ENCODE measurements around the gene TRIM26.
"Not testable (repeated sequence)": the region's sequence is repeated elsewhere in the genome, so short reads cannot be mapped to it uniquely, and the experiment has no call there.

TRIM26 gene

DNA sequence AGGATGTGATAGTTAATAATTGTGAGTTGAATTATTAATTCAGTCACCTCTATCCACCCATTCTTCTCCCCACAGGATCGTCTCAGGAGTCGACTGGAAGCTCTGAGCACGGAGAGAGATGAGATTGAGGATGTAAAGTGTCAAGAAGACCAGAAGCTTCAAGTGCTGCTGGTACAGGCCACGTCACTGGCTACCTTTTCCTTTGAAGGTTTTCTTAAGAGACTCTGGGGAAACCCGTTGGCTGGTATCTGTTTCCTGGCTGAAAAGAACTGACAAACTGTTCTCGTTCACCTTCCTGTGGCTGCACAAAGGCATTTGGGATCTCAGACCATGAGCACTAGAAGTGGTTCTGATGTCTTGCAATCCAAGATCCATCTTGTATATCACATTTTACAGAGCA is 46.1 kb downstream of the TRIM26 start:
- DNase-seq (ENCODE audit: extremely low read depth, insufficient read length): no peak
- no peak overlapping the region for H3K4me3 ChIP-seq (replicated peaks; ENCODE audit: low read depth, low read length)
- TF ChIP-seq, protein P1, sequence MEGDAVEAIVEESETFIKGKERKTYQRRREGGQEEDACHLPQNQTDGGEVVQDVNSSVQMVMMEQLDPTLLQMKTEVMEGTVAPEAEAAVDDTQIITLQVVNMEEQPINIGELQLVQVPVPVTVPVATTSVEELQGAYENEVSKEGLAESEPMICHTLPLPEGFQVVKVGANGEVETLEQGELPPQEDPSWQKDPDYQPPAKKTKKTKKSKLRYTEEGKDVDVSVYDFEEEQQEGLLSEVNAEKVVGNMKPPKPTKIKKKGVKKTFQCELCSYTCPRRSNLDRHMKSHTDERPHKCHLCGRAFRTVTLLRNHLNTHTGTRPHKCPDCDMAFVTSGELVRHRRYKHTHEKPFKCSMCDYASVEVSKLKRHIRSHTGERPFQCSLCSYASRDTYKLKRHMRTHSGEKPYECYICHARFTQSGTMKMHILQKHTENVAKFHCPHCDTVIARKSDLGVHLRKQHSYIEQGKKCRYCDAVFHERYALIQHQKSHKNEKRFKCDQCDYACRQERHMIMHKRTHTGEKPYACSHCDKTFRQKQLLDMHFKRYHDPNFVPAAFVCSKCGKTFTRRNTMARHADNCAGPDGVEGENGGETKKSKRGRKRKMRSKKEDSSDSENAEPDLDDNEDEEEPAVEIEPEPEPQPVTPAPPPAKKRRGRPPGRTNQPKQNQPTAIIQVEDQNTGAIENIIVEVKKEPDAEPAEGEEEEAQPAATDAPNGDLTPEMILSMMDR (IDR thresholded peaks at IDR 0.05; ENCODE audit: insufficient read depth, low read length, poor library complexity, severe bottlenecking): no peak
- H3K36me3 ChIP-seq (ENCODE audit: control insufficient read depth, insufficient read depth, low read length): no peaks in the 10 kb centered on the region
- H3K27me3 ChIP-seq (replicated peaks; ENCODE audit: control insufficient read depth, insufficient read depth, low read length): no peaks in the 10 kb centered on the region; the same call in none of the 2 replicates

DNA sequence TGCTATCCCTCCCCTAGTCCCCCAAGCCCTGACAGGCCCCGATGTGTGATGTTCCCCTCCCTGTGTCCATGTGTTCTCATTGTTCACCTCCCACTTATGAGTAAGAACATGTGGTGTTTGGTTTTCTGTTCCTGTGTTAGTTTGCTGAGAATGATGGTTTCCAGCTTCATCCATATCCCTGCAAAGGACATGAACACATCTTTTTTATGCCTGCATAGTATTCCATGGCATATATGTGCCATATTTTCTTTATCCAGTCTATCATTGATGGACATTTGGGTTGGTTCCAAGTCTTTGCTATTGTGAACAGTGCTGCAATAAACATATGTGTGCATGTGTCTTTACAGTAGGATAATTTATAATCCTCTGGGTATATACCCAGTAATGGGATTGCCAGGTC is 48.0 kb downstream of the TRIM26 start:
- not testable (repeated sequence) for H3K27me3 ChIP-seq (replicated peaks; ENCODE audit: control insufficient read depth, insufficient read depth, low read length); DNase-seq (ENCODE audit: extremely low read depth, insufficient read length); H3K36me3 ChIP-seq (ENCODE audit: control insufficient read depth, insufficient read depth, low read length); H3K4me3 ChIP-seq (replicated peaks; ENCODE audit: low read depth, low read length)

DNA sequence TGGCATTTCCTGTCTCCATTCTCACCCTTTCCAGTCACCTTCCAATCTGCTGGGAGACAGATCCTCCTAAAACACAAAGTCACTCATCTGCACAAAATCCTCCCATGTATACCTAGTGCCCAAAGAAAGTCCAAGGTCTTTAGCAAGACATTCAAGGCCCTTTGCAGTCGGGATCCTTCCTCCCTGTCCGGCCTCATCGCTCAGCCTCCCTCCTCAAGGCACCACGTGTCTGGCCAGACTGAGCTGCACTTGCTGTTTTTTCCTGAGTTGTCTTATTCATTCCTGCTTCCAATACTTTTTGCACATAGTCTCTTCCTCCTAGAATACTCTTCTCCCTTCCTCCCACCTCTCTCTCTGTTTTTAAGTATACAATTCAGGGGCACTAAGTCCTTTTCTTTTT is 48.5 kb downstream of the TRIM26 start:
- H3K27me3 ChIP-seq (replicated peaks; ENCODE audit: control insufficient read depth, insufficient read depth, low read length): no peaks in the 10 kb centered on the region; the same call in 1 of the 2 replicates
- no peak overlapping the region for H3K4me3 ChIP-seq (replicated peaks; ENCODE audit: low read depth, low read length)
- TF ChIP-seq, protein P1 (IDR thresholded peaks at IDR 0.05; ENCODE audit: insufficient read depth, low read length, poor library complexity, severe bottlenecking): no peak
- H3K36me3 ChIP-seq (ENCODE audit: control insufficient read depth, insufficient read depth, low read length): no peaks in the 10 kb centered on the region
- no peak for DNase-seq (ENCODE audit: extremely low read depth, insufficient read length)

DNA sequence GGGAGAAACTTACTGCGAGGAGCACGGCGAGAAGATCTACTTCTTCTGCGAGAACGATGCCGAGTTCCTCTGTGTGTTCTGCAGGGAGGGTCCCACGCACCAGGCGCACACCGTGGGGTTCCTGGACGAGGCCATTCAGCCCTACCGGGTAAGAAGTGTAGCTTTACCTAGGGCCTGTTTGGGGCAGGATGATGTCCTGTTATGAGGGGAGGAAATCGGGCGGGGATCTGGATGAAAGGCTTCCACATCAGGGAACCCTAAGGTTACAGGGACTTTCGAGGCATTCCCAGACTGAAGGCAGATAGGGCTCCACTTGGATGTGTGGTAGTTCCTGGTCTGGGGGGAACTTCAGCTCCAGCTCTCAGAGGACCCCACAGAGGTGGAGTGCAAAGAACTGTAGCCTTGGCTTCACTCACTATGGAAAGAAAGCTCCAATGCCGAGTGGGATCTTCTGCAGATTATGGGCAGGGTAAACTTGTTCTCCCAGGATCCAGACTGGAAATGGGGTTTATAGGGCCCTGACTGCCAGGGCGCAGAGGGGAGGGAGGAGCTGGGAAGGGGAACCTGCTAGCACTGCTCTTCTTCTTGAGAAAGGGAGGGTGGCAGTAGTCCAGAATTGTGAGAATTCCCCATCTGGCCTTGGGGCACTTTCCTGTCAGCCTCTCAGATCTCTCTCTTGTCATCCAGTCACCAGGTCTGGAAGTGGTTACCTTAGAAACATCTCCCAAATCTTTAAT is 49.1 kb downstream of the TRIM26 start:
- Histone ChIP-seq H3K4me3 (replicated peaks; ENCODE audit: low read depth, low read length) (no peak overlapping the region), H3K27me3 (replicated peaks; ENCODE audit: control insufficient read depth, insufficient read depth, low read length) (no peaks in the 10 kb centered on the region; the same call in 1 of the 2 replicates), H3K36me3 (ENCODE audit: control insufficient read depth, insufficient read depth, low read length) (no peaks in the 10 kb centered on the region)
- TF ChIP-seq, protein P1 (IDR thresholded peaks at IDR 0.05; ENCODE audit: insufficient read depth, low read length, poor library complexity, severe bottlenecking): no peak
- no peak for DNase-seq (ENCODE audit: extremely low read depth, insufficient read length)

DNA sequence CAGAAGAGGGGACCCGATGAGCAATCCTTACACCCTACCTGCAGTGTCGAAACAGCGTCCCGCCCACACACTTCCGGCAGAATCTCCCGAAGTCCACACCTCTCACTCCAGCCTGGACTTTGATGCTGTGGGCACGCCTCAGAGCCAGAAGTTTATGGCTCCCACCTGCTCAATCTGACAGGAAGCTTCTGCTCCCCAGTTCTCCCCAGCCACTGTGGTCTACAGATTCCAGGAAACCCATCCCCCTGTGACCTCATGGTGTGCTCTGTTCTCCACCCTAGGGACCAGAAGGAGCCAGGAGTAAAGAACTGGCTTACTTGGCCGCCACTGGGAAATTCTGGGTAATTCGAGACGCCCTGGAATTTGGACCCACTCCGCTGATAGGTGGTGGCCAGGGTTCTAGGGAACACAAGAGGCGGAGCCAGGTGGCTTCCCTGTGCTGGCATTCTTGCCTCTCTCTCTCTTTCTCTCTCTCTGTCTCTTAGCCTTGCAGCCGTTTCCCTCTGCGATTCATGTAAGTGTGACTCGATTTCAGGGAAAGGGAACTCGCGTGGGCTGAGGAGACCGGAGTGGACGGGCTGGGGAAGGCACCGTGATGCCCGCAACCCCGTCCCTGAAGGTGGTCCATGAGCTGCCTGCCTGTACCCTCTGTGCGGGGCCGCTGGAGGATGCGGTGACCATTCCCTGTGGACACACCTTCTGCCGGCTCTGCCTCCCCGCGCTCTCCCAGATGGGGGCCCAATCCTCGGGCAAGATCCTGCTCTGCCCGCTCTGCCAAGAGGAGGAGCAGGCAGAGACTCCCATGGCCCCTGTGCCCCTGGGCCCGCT is 49.9 kb downstream of the TRIM26 start, which contains the start of gene TRIM15:
Gene TRIM15 (plus strand): TSS at position 457 of the 828 bp plus-strand sequence. CDS start 139 bp downstream, at position 596.
- TF ChIP-seq, protein P1 (IDR thresholded peaks at IDR 0.05; ENCODE audit: insufficient read depth, low read length, poor library complexity, severe bottlenecking): no peak
- no peak within 1 kb of the TSS for H3K4me3 ChIP-seq (replicated peaks; ENCODE audit: low read depth, low read length)

More for the DNA sequence above, 49.9 kb downstream of the TRIM26 start, which contains the start of gene TRIM15:
- no peaks in the 10 kb centered on the region for H3K36me3 ChIP-seq (ENCODE audit: control insufficient read depth, insufficient read depth, low read length)
- H3K27me3 ChIP-seq (replicated peaks; ENCODE audit: control insufficient read depth, insufficient read depth, low read length): no peaks in the 10 kb centered on the region; the same call in 1 of the 2 replicates
- DNase-seq (ENCODE audit: extremely low read depth, insufficient read length): no peak
